HG03064 (cell line): ENCODE data around the gene CRB1.
"Not testable (repeated sequence)": the region's sequence is repeated elsewhere in the genome, so short reads cannot be mapped to it uniquely, and the experiment has no call there.

Experiments
- ATAC-seq: cut with Tn5 transposase; IDR thresholded peaks from one replicate; pipeline ENCODE4 v1.9.1; 2021; ENCODE audit warnings: low read depth; ENCODE audit not compliant: unreplicated experiment

The CRB1 gene

GRCh38 chr1:197394831-197395608 lies 127.0 kb downstream of the CRB1 start:
- ATAC-seq = no peak

- no peak for ATAC-seq
Measured at GRCh38 chr1:197397895-197398294, 129.8 kb downstream of the CRB1 start.

GRCh38 chr1:197399755-197400521 lies 131.9 kb downstream of the CRB1 start:
- no peak for ATAC-seq

- no peak for ATAC-seq
Measured at GRCh38 chr1:197400522-197400902, 132.5 kb downstream of the CRB1 start.

- no peak for ATAC-seq
Measured at GRCh38 chr1:197402189-197402588, 134.1 kb downstream of the CRB1 start.

- not testable (repeated sequence) for ATAC-seq
Measured at GRCh38 chr1:197404774-197405173, 136.7 kb downstream of the CRB1 start.

- ATAC-seq = not testable (repeated sequence)
Measured at GRCh38 chr1:197405614-197406013, 137.6 kb downstream of the CRB1 start.

GRCh38 chr1:197413564-197413963 lies 145.5 kb downstream of the CRB1 start:
- no peak for ATAC-seq

GRCh38 chr1:197415221-197415620 lies 147.2 kb downstream of the CRB1 start:
- no peak for ATAC-seq

- no peak for ATAC-seq
Measured at GRCh38 chr1:197418693-197419092, 150.6 kb downstream of the CRB1 start.

GRCh38 chr1:197422993-197423392 lies 154.9 kb downstream of the CRB1 start:
- ATAC-seq = no peak

- ATAC-seq = no peak
Measured at GRCh38 chr1:197424380-197424779, 156.3 kb downstream of the CRB1 start.

GRCh38 chr1:197429372-197429771 lies 161.3 kb downstream of the CRB1 start:
- no peak for ATAC-seq

GRCh38 chr1:197435224-197435623 lies 167.2 kb downstream of the CRB1 start:
- no peak for ATAC-seq

- ATAC-seq = no peak
Measured at GRCh38 chr1:197437601-197438000, 169.5 kb downstream of the CRB1 start.

GRCh38 chr1:197438010-197438790 lies 170.1 kb downstream of the CRB1 start:
- no peak for ATAC-seq

- ATAC-seq = no peak
Measured at GRCh38 chr1:197439708-197440280, 171.7 kb downstream of the CRB1 start.

- no peak for ATAC-seq
Measured at GRCh38 chr1:197440715-197441114, 172.7 kb downstream of the CRB1 start.

GRCh38 chr1:197441999-197442414 lies 174.0 kb downstream of the CRB1 start:
- no peak for ATAC-seq

GRCh38 chr1:197444755-197445154 lies 176.7 kb downstream of the CRB1 start:
- ATAC-seq = no peak
